VCaP (cell line): ENCODE measurements around the gene SND1.

ENCODE experiments used
- H3K27ac ChIP-seq: fragments of 450-650 bp; 2 replicates; pipeline ENCODE4 v1.5.1; 2017
- TF ChIP-seq, protein P1 (sequence below): fragments of 450-650 bp; conservative IDR thresholded peaks from 2 replicates; pipeline ENCODE4 v1.5.1; 2017; ENCODE audit warnings: mild to moderate bottlenecking, moderate library complexity

The SND1 gene

GRCh38 chr7:127635659-127636285, 16.2 kb upstream of the SND1 start:
- TF ChIP-seq, protein P1, sequence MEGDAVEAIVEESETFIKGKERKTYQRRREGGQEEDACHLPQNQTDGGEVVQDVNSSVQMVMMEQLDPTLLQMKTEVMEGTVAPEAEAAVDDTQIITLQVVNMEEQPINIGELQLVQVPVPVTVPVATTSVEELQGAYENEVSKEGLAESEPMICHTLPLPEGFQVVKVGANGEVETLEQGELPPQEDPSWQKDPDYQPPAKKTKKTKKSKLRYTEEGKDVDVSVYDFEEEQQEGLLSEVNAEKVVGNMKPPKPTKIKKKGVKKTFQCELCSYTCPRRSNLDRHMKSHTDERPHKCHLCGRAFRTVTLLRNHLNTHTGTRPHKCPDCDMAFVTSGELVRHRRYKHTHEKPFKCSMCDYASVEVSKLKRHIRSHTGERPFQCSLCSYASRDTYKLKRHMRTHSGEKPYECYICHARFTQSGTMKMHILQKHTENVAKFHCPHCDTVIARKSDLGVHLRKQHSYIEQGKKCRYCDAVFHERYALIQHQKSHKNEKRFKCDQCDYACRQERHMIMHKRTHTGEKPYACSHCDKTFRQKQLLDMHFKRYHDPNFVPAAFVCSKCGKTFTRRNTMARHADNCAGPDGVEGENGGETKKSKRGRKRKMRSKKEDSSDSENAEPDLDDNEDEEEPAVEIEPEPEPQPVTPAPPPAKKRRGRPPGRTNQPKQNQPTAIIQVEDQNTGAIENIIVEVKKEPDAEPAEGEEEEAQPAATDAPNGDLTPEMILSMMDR, result no peak
- H3K27ac ChIP-seq, result no peak overlapping the region

GRCh38 chr7:127638197-127638596, 13.8 kb upstream of the SND1 start:
- H3K27ac ChIP-seq, result no peak overlapping the region
- TF ChIP-seq, protein P1, result no peak

- H3K27ac ChIP-seq, result no peak overlapping the region
- TF ChIP-seq, protein P1, result no peak
Observed at GRCh38 chr7:127644484-127644883, 7.5 kb upstream of the SND1 start.

- TF ChIP-seq, protein P1, result no peak
- H3K27ac ChIP-seq, result no peak overlapping the region
Observed at GRCh38 chr7:127647636-127648035, 4.4 kb upstream of the SND1 start.

GRCh38 chr7:127648986-127649385, 3.0 kb upstream of the SND1 start:
- TF ChIP-seq, protein P1, result no peak
- no peak overlapping the region for H3K27ac ChIP-seq

DNA sequence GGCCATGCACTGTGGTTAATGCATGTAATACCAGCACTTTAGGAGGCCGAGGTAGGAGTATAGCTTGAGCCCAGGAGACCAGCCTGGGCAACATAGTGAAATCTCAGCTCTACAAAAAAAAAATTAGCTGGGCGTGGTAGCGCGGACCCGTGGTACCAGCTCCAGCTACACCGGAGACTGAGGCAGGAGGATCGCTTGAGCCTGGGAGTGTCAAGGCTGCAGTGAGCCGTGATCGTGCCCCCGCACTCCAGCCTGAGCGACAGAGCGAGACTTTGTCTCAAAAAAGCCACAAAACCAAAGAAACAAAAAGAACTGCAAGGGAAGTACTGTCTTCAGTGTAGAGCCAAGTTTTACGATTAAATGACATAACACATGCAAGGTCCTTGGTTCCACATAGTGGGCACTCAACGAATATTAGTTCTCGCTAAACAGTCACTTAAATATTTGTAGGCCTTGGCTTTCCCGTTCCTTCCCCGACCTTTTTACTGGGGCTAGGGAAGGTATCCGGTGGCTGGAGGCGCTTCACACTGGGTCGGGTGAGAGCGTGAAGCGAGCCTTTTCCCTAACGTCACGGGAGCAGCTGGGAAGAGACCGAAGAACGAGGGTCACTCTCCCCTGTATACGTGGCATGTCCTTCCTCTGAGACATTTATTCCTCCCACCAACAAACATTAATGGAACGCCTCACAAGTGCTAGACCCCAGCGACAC, 993 bp upstream of the SND1 start:
- TF ChIP-seq, protein P1, result no peak
- peak overlapping the region; percentile 91 for H3K27ac ChIP-seq

DNA sequence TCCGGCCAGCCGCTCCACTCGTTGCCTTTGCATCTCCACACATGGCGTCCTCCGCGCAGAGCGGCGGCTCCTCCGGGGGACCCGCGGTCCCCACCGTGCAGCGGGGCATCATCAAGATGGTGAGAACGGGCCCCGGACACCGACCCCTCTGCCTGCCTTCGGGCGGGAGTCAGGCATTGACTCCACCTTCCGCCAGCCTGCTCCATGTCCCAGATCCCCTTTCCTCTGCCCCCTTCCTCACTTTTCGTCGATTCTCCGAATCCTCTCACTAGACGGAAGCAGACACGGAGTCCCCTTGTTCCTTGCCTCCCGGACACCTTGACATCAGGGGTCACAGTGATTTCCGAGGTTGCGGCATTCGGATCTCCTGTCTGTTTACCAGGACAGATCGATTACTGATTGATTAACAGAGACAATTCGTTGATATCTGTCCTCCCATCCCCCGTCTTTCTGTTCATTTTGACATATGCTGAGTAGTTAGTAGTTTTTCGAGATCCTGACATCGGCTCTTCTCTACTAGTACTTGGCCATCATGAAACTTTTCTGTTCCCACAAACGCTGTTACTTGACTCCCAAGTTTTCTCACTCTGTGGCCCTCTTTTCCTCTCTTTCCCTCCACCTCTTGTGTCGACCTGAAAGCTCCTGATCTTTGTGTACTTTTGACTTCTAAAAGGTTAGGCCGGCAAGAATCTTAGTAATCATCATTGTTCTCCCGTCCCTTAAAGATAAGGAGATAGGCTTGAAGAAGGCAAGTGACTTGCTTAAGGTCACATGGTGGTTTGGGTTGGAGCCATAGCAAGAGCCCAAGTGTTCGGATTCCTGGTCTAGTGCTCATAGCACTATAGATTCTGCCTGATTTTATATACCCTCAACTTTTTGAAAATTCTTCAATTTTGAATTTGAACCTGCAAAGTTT, 597 bp downstream of the SND1 start:
- H3K27ac ChIP-seq, result peak overlapping the region; percentile 91

More for the DNA sequence above, 597 bp downstream of the SND1 start:
- TF ChIP-seq, protein P1, result no peak
